A673 (cell line): ENCODE results near the gene SEMA4D.

Experiments used
- EZH2 ChIP-seq: fragments of 200-600 bp; sonication (generic); IDR thresholded peaks from 2 replicates; pipeline ENCODE4 v1.6.1; 2017; ENCODE audit warnings: borderline replicate concordance, low read depth, mild to moderate bottlenecking, mixed read lengths, antibody characterized with exemption, low read length; ENCODE audit not compliant: poor library complexity, severe bottlenecking
- TF ChIP-seq, protein P1 (sequence below): fragments of 300-800, 200-600 bp; sonication (generic); conservative IDR thresholded peaks from 2 replicates; pipeline ENCODE4 v1.5.1; 2017; ENCODE audit warnings: low read depth, mild to moderate bottlenecking, antibody characterized with exemption, low read length, moderate library complexity, mixed read lengths

DNA sequence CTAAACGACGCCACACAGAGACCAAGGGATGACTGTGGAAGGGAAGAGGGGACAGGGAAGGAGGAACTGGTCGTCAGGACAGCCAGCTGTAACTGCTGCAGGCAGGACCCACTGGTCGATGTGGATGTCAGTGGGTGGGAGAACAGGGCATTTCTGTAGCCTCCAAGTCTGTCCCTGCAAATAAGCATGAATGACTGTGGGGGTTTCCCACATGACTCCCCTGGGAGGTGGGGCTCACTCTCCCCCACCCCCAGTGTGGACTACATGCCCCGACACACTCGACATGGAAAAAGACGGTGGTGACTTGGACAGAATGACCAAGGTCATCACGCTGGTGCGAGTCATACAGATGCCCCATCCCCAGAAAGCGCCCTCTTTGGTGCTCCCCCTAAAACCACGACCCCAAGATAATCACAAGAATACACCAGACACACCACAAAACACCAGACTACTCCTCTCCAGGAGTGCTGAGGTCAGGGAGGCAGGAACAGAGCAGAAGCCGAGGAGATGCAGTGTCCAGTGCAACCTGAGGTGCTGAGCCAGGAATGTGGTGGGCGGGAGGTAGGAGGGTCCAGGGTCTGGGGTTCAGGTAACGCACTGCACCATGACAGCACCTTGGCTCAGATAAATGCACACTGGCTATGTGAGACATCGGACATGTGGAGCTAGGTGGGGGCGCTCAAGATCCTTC lies 114.7 kb downstream of the SEMA4D start:
- TF ChIP-seq, protein P1, sequence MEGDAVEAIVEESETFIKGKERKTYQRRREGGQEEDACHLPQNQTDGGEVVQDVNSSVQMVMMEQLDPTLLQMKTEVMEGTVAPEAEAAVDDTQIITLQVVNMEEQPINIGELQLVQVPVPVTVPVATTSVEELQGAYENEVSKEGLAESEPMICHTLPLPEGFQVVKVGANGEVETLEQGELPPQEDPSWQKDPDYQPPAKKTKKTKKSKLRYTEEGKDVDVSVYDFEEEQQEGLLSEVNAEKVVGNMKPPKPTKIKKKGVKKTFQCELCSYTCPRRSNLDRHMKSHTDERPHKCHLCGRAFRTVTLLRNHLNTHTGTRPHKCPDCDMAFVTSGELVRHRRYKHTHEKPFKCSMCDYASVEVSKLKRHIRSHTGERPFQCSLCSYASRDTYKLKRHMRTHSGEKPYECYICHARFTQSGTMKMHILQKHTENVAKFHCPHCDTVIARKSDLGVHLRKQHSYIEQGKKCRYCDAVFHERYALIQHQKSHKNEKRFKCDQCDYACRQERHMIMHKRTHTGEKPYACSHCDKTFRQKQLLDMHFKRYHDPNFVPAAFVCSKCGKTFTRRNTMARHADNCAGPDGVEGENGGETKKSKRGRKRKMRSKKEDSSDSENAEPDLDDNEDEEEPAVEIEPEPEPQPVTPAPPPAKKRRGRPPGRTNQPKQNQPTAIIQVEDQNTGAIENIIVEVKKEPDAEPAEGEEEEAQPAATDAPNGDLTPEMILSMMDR, result no peak
- TF ChIP-seq EZH2, result no peak
